Upper lobe of left lung (tissue), 6 donors: ENCODE measurements around the gene TNFSF13. TPM values are rescaled to one million over a fixed set of nuclear protein-coding genes. Genes with fewer than 3 reads are reported as not detected.

Experiments used
- ATAC-seq, 2 donors: fragments of 200-7000 bp; cut with Tn5 transposase; one replicate each; pipeline ENCODE4 v1.9.1; 2022; ENCODE audit warnings: mild to moderate bottlenecking in 2 of 2, moderate library complexity in 2 of 2; ENCODE audit not compliant: low FRiP score in 2 of 2
- DNase-seq, 2 donors: peaks; one replicate each; pipeline ENCODE4 v3.0.0-alpha.2; 2019 to 2020
- H3K27ac ChIP-seq, 4 donors: fragments of 200-600 bp; sonication (generic); one replicate each; pipeline ENCODE4 v1.5.1; 2016 to 2019
- H3K27me3 ChIP-seq, 4 donors: fragments of 200-600 bp; sonication (generic); one replicate each; pipeline ENCODE4 v1.5.1; 2017 to 2019
- H3K36me3 ChIP-seq, 4 donors: fragments of 200-600 bp; sonication (generic); one replicate each; pipeline ENCODE4 v1.5.1; 2016 to 2019
- H3K4me1 ChIP-seq, 4 donors: fragments of 200-600 bp; sonication (generic); one replicate each; pipeline ENCODE4 v1.5.1; 2018 to 2019
- H3K4me3 ChIP-seq, 4 donors: fragments of 200-600 bp; sonication (generic); one replicate each; pipeline ENCODE4 v1.5.1; 2017 to 2019; ENCODE audit warnings: mild to moderate bottlenecking in 2 of 4, moderate library complexity in 1 of 4
- H3K9me3 ChIP-seq, 4 donors: fragments of 200-600 bp; sonication (generic); one replicate each; pipeline ENCODE4 v1.5.1; 2018 to 2019
- CTCF ChIP-seq, 6 experiments: fragments of 450-650 bp in 4 of 6; fragments of 200-600 bp in 2 of 6; sonication (generic) in 2 of 6; IDR thresholded peaks; one replicate each; pipeline ENCODE4 v1.5.1; 2016 to 2019; ENCODE audit warnings: antibody characterized with exemption in 6 of 6
- EP300 ChIP-seq, 4 donors: sonication (generic); formaldehyde crosslinking; IDR thresholded peaks; one replicate each; pipeline ENCODE4 v1.5.1; 2017; ENCODE audit warnings: antibody characterized with exemption in 4 of 4, control low read depth in 2 of 4
- POLR2A ChIP-seq, 4 donors: fragments of 450-650 bp; IDR thresholded peaks; one replicate each; pipeline ENCODE4 v1.5.1; 2016 to 2017; ENCODE audit warnings: antibody characterized with exemption in 4 of 4, mild to moderate bottlenecking in 2 of 4
- POLR2AphosphoS5 ChIP-seq, 2 donors: sonication (generic); formaldehyde crosslinking; IDR thresholded peaks; one replicate each; pipeline ENCODE4 v1.5.1; 2017; ENCODE audit warnings: antibody characterized with exemption in 2 of 2
- WGBS, 2 donors: methylation state at CpG; one replicate each; pipeline ENCODE4 v1.1.5; 2017 to 2018; 5-methylcytosine and 5-hydroxymethylcytosine counted together
- total RNA-seq, 6 donors: library from RNA; depleted of rRNA in 4 of 6; stranded (reverse); fragments of >200 nt in 4 of 6; gene quantifications; one replicate each; pipeline versions ENCODE4 v1.1.0 to v1.2.1, GENCODE V29; 2016 to 2021
- donor health status: DM: no; HTN: no; CAD: no; lungs with moderate emphysema.
- donor health status: DM: no; HTN: yes; CAD: no; lungs with severe emphysema.

TNFSF13 gene
- total RNA-seq, 6 donors from 2014 or later, result 74.2 to 226 (median 129) TPM

DNA sequence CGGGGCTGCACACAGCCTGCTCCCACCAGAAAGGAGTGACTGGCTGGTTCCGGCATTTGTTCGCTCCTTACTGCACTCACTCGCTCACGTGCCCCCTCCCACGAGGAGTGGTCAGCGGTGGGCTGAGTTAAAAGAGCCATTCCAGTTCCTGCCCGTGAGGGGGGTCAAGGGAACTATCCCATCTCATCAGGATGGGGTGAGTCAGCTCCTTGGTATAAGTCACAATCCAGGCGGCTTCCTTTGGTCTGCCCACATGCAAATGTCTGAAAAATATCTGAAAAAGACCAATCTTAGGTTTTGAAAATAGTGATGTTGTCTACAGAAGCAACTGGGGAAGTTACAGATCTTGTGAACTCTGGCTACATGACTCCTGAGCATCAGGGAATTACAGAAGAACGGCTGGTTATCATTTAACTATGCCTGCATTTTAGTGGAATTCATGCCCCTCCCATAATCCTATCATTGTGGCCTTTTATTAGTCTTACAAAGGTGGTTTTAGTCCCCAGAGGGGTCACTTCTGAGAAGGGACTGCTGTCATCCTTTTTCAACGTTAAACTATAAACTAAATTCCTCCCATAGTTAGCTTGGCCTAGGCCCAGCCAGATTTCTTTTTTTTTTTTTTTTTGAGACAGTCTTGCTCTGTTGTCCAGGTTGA lies 19.5 kb upstream of the TNFSF13 start:
- no peaks in the 10 kb centered on the region for H3K36me3 ChIP-seq
- WGBS, 2 donors, result 66 to 85% methylated on average over 10 to 11 of the region's 11 CpGs
- no peaks in the 10 kb centered on the region for H3K4me1 ChIP-seq
- peaks cover 0 to 12% (median 0%) of the 10 kb centered on the region in 4 donors for H3K9me3 ChIP-seq
- H3K27ac ChIP-seq, result no peak overlapping the region
- no peaks in the 10 kb centered on the region for H3K27me3 ChIP-seq
- TF ChIP-seq POLR2AphosphoS5 (IDR thresholded peaks at IDR 0.05) (no peak), POLR2A (IDR thresholded peaks at IDR 0.05) (no peak), EP300 (IDR thresholded peaks at IDR 0.05) (no peak), CTCF (IDR thresholded peaks at IDR 0.05) (no peak)
- H3K4me3 ChIP-seq, result no peak overlapping the region
- ATAC-seq (no peak), DNase-seq (no peak)

DNA sequence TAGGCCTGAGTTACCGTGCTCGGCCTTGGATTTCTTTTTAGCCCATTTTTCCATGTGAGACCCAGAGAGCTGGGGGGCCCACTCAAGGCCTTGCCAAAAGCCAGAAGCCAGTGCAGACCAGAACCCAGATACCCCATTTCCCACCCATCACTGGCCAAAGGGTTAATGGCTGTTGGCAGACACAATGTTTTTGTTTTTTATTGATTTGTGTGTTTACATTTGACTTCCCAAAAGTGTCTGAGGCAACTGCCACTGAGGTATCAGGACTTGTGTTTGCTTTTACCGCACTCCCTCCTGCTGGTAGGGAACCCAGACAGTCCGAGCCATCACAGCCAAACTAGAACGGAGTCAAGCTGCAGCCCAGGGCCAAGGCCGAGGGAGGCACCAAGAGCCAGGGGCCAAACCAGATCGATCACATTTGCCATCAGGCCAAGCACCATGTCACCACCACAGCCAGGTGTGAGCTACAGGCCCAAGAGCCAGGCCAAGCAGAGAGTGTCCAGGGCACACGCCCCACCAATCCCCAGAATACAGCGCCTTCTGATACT lies 17.4 kb upstream of the TNFSF13 start:
- Histone ChIP-seq H3K4me3 (no peak overlapping the region), H3K9me3 (peaks cover 0 to 12% (median 0%) of the 10 kb centered on the region in 4 donors), H3K4me1 (no peaks in the 10 kb centered on the region), H3K27ac (no peak overlapping the region), H3K27me3 (no peaks in the 10 kb centered on the region), H3K36me3 (no peaks in the 10 kb centered on the region)
- ATAC-seq (peak in 1 of 2 donors; percentile 22), DNase-seq (no peak)
- no peak for TF ChIP-seq POLR2A (IDR thresholded peaks at IDR 0.05)
- TF ChIP-seq POLR2AphosphoS5 (IDR thresholded peaks at IDR 0.05), result no peak
- no peak for TF ChIP-seq EP300 (IDR thresholded peaks at IDR 0.05)
- TF ChIP-seq CTCF (IDR thresholded peaks at IDR 0.05), result no peak
- WGBS, 2 donors, result 91% methylated on average over 5 to 9 of the region's 9 CpGs

- H3K27me3 ChIP-seq, result no peaks in the 10 kb centered on the region
- no peak for ATAC-seq
- 67 to 79% methylated on average over 6 of the region's 6 CpGs for WGBS, 2 donors
These were observed 13.6 kb upstream of the TNFSF13 start for GRCh38 chr17:7544911-7545310.

DNA sequence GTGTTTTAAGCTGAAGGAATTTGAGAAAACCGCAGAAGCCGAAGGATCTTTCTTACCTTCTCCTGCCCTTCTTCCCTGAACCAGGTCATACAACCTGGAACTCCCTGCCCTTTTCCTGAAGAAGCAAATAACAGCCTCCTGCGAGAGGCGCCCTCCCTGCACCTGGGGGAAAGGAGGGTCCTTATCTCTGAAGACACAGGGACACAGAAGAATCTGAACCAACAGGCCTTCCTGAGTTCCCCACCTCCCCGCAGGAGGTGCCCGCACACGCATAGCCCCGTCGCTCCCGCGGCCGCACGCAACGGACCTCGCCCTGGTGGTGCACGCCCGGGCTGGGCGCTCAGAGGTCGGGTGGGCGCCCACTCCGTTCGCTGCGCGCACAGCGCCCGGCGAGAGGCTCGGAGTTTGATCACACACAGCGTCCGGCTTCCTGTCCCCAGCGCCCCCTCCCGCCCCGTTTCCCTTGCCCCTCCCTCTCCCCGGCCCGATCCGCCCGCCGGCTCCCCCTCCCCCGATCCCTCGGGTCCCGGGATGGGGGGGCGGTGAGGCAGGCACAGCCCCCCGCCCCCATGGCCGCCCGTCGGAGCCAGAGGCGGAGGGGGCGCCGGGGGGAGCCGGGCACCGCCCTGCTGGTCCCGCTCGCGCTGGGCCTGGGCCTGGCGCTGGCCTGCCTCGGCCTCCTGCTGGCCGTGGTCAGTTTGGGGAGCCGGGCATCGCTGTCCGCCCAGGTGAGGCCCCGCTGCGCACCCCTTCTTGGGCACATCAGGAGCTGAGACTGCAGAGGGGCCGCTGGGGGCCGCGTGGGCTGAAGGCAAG lies 9.8 kb upstream of the TNFSF13 start, which contains the start of gene TNFSF12:
Gene TNFSF12 (plus strand): TSS at position 474 of the 816 bp plus-strand sequence. CDS start 96 bp downstream, at position 570.
- TF ChIP-seq EP300 (IDR thresholded peaks at IDR 0.05) (no peak), POLR2AphosphoS5 (IDR thresholded peaks at IDR 0.05) (peak; percentile 33 to 49), POLR2A (IDR thresholded peaks at IDR 0.05) (peak in 2 of 4 donors; percentile 31 to 65), CTCF (IDR thresholded peaks at IDR 0.05) (peak in 3 of 6 experiments; percentile 3 to 63 (median 29))
- Histone ChIP-seq H3K4me3 (peak within 1 kb of the TSS; percentile 59 to 76 (median 66)), H3K27ac (peak within 1 kb of the TSS; percentile 84 to 96 (median 88)), H3K27me3 (no peaks in the 10 kb centered on the region), H3K36me3 (peaks cover 0 to 4% (median 0%) of the 10 kb centered on the region in 4 donors), H3K4me1 (peaks cover 18 to 32% (median 18%) of the 10 kb centered on the region in 4 donors), H3K9me3 (no peaks in the 10 kb centered on the region)
- WGBS, 2 donors, result 0 to 1% methylated on average over 18 to 33 of the region's 65 CpGs
- DNase-seq (peak; percentile 78 to 92), ATAC-seq (peak; percentile 77 to 87)

More at GRCh38 chr17:7544911-7545310, 13.6 kb upstream of the TNFSF13 start:
- no peak for DNase-seq
- Histone ChIP-seq H3K4me3 (no peak overlapping the region), H3K27ac (no peak overlapping the region), H3K4me1 (peaks cover 9 to 21% (median 14%) of the 10 kb centered on the region in 4 donors), H3K9me3 (no peaks in the 10 kb centered on the region), H3K36me3 (no peaks in the 10 kb centered on the region)
- no peak for TF ChIP-seq POLR2A (IDR thresholded peaks at IDR 0.05)
- no peak for TF ChIP-seq EP300 (IDR thresholded peaks at IDR 0.05)
- TF ChIP-seq CTCF (IDR thresholded peaks at IDR 0.05), result no peak
- no peak for TF ChIP-seq POLR2AphosphoS5 (IDR thresholded peaks at IDR 0.05)
